GDM1 (cell line): ENCODE results near the gene RPLP1.
A peak's percentile ranks its signal among the peaks of the same experiment; 100 is the strongest.
"Not testable (repeated sequence)": the region's sequence is repeated elsewhere in the genome, so short reads cannot be mapped to it uniquely, and the experiment has no call there.

Experiments
- DNase-seq: peaks from one replicate; lab custom pipeline; 2025; lab: John Stamatoyannopoulos, UW

The RPLP1 gene

DNA sequence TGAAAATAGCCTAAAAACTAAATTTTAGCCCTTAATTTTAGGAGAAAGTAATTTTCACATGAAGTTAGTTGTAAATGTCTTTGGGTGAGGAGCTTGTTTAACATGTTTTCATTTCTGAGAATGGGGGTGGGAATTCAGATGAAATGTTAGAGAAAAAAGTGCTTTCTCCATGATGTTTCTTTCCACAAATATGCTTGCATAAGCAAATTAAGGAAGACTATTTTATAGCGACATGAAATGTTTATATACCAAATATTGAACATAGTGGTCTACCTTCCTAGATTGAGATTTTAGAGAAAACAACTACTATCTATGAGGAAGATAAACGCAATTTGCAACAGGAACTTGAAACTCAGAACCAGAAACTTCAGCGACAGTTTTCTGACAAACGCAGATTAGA, 13.0 kb upstream of the RPLP1 start:
- DNase-seq: no peak

DNA sequence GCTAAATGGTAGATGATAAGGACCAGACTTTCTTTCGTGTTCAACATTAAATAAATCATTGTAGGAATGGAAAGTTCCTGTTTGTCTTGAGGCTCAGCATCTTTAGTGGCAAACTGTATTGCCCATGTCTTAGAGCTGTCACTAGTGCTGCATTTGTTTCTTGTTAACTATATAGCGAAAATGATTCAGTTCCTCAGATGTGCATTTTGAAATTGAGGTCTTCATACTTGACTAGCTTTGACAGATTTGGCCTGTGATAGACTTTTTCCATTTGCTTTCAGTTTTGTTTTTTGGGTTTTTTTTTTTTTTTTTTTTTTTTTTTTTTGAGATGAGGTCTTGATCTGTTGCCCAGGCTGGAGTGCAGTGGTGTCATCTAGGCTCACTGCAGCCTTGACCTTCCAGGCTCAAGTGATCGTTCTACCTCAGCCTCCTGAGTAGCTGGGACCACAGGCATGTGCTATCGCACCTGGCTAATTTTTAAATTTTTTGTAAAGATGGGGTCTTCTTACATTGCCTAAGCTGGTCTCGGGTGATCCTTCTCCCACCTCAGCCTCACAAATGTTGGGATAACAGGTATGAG, 9.5 kb upstream of the RPLP1 start:
- no peak for DNase-seq

DNA sequence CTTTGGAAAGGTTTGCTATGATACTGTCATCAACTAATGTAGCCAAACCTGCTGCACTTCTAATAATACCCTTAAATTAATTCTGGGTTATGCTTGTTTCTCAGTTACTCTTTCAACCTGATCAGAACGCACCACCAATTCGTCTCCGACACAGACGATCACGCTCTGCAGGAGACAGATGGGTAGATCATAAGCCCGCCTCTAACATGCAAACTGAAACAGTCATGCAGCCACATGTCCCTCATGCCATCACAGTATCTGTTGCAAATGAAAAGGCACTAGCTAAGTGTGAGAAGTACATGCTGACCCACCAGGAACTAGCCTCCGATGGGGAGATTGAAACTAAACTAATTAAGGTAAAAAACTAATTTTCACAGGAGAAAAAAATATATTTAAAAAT, 7.9 kb upstream of the RPLP1 start:
- no peak for DNase-seq

DNA sequence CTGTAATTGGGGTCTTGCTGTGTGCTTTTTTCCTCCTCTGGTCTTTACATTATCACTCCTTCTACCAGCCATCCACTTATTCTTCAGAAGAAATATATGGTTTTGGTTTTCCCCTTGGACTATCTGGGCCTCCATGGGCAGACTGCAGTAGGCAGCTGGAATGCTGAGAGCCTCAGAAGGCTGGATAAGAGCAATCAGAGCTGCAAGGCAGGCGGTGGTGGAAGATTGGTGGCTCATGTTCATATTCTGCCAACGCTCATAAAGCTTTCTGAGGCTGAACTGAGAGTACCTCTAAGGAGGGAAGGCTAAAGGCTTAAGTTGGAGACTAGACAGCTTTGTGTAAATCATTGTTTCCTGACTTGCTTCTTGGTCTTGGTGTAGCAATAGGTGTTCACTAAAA, 5.7 kb upstream of the RPLP1 start:
- DNase-seq: no peak

DNA sequence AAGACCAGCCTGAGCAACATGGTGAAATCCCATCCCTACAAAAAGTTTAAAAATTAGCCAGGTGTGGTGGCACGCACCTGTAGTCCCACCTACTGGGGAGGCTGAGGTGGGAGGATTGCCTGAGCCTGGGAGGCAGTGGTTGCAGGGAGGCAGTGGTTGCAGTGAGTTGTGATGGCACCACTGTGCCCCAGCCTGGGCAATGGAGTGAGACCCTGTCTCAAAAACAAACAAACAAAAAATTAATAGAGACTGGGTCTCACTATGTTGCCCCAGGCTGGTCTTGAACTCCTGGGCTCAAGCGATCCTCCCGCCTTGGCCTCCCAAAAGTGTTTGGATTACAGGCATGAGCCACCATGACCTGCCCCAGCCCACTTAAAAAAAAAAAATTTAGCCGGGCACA, 2.4 kb upstream of the RPLP1 start:
- not testable (repeated sequence) for DNase-seq

DNA sequence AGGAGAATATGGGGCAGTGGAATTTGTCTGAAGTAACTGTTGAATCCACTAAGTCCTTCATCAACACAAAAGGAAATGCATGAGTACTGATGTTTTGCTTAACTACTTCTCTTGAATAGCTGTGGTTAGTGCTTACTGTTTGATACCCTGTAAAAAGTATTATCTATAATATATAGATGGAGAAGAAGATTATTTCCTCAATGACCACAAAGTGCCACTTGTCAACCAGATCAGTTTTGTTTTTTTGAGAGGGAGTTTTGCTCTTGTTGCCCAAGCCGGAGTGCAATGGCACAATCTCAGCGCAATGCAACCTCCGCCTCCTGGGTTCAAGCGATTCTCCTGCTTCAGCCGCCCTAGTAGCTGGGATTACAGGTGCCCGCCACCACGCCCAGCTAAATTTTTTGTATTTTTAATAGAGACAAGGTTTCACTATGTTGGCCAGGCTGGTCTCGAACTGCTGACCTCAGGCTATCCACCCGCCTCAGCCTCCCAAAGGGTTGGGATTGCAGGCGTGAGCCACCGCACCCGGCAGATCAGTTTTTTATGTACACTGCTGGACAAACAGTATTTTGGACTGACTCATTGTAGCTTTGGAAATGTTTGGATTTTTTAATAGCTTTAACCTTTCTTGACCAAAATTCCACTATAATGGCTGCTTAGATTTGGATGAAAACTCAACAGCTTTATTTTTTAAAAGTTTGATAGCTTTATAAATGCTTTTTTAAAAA, 1.5 kb upstream of the RPLP1 start:
- no peak for DNase-seq

DNA sequence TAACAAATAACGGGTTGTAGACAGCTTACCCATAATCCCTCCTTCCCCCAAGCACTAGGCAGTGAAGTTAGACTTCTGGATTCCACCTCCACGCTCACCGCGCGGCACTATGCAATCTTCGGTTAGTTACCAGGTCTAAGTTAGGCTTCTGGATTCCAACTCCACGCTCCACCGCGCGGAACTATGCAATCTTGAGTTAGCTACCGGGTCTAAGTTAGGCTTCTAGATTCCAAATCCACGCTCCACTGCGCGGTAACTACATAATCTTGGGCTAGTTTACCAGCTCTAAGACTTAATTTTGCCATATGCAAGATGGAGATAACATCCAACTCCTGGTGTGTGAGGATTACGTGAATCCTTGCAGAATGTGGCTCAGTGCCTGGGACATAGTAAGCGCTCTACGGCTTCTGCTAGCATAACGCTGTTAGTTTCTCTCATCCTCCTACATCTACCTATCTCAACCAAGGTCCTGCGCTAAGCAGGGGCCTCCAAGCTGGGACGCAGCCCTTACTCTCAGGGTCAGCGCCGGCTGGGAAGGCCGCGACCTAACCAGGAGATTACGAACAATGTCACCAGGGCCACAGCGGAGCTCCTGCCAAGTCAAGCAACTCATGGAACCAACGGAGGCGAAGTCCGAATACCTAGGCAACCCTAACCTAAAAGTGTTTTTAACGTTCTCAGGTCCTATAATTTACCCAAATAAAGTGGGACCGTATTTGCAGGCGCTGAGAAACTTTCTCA, 497 bp upstream of the RPLP1 start:
- DNase-seq: no peak

DNA sequence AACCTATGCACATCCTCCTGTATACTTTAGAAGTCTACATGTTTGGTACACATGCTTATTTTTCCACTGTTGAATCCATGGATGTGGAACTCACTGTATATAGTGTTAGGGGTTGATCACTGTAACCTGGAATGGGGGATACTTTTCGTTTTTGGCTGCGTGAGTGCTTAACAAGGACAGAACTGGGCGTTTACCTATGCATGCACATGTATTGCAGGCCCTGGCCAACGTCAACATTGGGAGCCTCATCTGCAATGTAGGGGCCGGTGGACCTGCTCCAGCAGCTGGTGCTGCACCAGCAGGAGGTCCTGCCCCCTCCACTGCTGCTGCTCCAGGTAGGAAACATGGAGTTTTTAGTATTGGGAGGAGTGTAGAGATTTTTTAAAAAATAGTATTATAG, 2.3 kb downstream of the RPLP1 start:
- no peak for DNase-seq

DNA sequence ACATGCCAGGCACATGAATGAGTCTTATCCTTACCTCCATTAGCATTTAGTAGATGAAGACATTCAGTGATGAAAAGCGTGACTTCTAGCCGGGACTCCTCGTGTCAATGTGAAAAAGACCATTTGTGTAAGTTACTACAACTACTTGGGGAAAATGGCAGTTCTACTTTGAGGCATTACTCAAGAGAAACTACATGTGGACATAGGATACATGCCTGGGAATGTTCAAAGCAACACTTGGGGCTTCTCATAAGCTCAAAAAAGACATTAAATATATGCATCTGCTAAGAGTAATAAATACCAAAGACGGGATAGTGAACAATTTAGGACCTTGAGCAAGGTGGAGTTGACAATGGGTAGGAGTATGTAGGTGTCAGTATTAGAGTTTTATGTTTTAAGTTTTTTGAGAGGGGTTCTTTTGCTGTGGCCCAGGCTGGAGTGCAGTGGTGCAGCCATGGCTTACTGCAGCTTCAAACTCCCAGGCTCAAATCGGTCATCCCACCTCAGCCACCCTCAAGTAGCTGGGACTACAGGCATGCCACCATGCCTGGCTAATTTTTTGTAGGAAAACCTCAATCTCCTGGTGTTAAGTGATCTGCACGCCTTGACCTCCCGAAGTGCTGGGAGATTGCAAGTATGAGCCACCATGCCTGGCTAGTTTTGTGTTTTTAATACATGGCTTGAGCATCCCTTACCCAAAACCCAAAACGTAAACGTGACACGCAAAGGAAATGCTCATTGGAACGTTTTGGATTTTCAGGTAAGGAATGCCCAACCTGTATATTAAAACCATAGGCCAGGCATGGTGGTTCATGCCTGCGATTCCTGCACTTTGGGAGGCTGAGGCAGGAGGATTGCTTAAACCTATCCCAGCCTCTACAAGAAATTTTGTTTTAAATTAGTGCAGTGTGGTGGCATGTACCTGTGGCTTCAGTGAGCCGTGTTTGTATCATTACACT, 3.9 kb downstream of the RPLP1 start:
- DNase-seq: no peak

DNA sequence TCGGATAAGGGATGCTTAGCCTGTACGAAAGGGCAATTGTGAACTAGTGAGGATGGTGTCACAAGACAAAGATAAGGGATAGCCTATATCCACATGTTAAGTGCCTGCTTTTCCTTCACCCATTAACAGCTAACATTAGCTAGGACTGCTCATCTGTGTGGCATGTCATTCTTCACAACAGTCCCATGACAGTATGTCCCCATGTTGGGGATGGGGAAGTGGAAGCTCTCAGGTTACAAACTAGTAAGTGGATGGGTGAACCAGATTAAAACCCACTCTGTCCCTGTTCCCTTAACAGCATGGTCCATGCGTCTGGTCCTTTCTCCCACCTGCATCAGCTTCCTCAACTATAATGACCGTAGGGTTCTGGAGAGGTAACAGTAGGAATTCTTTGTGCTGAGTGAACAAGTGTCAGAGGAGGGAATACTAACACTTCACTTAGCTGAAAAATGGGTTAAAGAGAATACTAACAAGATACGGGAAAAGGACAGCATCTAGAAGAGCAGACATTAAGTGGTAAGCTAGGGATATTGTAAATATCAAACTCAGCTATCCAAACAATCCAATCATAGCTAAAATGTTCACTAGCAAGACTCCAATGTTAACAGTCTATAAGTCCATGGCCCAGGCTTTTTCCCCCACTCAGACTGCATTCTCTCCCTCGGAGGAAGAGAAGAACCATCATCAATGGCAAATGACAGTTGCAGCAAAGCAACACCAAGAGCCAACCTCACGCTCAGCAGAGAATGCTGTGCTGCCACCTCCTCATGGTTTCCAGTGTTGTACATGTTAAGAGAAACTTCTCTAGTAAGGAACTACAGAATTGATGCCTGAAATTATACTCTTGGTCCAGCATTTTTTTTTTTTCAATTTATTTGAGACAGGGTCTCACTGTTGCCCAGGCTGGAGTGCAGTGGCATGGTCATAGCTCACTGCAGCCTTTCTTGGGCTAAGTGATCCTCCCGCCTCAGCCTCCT, 5.0 kb downstream of the RPLP1 start:
- no peak for DNase-seq

DNA sequence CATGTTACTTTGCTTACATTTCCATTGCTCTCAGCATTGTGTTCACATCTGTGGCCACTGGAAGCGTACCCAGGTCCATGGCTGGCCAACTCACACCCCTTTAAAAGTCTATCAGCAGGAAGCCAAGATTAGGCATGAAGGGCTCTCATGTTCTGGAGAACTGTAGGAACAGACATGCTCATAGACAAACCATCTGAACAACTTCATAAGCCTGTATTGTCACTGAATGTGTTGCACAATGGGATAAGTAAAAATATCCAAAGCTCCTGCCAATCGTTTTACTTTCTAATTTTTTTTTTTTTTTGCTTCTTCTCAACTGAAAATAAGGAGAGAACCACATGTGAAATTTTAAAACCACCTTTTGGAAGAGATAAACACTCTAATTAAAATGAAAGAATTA, 6.4 kb downstream of the RPLP1 start:
- DNase-seq: no peak

DNA sequence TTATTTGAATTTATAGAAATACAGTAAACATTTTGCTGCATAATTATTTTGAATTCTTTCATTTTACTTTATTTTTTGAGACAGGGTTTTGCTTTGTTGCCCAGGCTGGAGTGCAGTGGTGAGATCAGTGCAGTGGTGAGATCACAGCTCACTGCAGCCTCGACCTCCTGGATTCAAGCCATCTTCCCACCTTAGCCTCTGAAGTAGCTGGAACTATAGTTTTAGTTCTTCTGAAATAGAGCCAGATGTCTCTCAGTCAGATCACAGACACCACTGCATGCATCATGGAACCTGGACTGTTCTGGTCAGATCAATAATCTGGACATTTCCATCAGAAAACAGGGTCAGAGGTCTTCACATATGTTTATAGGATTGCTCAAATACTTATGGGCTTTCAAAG, 7.9 kb downstream of the RPLP1 start:
- DNase-seq: no peak

DNA sequence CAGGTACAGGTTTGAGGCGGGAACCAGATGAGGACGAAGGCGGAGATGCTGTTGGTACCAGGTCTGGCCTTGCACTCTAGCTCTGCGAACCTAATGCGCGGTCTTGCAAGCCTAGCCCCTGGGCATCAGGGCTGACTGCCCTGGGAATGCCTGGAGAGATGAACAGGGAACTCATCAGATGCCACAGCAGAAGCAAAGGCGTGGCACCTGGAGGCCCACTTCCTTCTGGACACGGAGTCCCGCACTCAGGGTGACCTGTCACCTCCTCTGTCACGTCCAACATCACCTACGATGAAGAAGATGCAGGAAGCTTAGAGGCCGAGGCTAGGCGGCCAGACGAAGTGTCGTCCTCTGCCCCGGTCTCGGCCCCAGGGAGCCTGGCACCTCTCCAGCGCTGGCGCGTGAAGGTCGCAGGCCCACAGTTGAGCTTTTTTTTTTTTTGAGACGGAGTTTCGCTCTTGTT, 9.4 kb downstream of the RPLP1 start:
- DNase-seq: no peak

DNA sequence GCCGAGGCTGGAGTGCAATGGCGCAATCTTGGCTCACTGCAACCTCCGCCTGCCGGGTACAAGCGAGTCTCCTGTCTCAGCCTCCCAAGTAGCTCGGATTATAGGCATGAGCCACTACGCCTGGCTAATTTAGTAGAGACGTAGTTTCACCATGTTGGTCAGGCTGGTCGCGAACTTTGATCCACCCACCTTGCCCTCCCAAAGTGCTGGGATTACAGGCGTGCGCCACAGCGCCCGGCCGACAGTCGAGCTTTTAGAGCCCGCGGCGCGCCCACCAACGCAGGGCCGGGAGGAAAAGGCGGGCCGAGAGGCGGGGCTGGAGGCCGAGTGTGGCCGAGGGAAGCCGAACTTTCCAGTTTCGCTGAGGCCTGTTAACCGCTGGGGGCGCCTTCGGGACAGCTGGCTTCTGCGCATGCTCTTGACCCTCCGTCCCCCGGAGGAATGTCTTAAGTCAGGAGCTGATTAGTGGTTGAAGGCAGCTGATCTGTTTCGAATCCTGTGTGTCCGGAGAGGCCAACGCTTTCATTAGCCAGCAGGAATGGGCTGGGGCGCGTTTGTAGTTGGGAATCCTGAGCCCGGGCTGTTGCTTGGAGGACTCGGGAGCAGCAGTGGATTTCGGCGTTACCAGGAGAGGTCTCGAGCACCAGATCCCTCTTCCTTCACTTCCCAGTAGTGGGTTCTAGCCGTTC, 10.0 kb downstream of the RPLP1 start:
- DNase-seq: peak; percentile 89

DNA sequence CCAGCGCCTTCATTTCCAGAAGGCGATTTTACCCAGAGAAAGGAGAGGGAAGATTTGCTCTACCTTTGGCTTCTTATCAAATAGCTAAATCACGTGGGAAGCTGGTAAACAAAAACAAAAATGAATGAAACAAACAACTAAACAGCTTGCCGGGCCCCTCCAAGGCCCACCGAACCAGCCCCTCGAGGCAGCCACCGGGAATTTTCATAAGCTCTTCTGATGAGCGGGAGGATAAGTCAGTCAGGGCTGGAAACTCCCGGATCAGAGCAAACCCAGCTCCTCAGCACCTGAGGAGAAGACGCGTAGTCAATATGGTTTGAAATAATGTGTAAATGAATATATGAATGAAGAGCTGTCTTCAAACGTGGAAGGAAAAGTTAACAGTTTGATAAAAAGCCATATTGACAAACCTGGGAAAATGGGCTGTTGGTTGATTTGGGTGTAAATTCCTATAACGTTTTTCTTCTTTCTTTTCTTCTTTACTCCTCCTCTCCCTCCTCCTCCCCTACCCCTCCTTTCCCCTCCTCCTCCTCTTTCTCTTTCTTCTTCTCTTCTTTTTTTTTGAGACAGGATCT, 10.7 kb downstream of the RPLP1 start:
- DNase-seq: no peak

DNA sequence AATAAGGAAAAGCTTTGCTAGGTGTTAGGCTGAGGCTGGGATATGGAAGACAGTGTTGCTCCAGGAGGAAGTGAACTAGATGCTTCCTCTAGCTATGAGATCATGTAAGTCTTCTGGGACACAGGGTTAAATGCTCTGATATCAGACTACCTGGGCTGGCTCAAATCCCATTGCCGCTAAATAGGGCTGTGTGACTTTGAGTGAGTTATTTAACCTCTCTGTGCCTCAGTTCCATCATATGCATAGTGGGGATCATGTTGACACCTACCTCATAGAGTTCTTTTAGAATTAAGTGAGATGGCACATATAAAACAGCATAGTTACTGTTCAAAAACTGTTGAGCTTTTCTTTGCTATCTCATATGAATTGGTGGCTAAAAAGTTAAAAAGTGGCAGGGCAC, 12.6 kb downstream of the RPLP1 start:
- DNase-seq: no peak

DNA sequence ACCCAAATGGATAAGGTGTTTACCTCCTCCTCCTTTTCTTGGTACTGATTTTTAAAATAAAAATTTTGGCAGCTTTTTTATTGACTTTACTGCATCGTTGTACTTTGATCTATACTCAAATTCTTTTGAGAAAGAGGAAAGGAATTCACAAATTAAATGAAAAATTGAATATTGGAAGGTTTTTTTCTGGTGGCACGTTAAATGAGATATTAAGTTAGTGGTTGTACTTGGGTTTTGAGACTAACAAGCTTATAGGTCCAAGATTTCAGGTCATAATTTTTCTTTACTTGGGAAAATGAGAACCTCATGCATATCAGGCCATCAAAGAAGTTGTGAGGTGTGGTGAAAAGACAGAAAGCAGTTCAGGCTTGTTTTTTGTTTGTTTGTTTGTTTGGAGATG, 14.1 kb downstream of the RPLP1 start:
- no peak for DNase-seq

DNA sequence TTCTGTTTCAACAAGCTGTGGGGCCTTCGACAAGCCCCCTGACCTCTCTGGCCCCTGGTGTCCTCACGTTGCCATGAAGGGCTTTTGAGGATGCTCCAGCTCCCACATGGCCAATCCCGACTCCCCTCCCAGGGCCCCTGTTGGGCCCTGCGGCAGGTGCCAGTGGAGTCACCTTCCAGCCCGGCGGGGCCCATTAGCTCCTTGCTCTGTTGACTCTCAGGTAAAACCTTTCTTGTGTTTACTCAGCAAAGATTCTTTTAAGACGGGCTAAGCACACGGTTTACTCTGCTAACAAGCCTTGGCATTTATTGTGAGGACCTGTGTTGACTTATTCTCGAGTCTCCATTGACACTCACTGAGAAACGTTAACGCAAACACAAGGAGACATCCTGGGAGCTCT, 15.0 kb downstream of the RPLP1 start:
- DNase-seq: no peak

DNA sequence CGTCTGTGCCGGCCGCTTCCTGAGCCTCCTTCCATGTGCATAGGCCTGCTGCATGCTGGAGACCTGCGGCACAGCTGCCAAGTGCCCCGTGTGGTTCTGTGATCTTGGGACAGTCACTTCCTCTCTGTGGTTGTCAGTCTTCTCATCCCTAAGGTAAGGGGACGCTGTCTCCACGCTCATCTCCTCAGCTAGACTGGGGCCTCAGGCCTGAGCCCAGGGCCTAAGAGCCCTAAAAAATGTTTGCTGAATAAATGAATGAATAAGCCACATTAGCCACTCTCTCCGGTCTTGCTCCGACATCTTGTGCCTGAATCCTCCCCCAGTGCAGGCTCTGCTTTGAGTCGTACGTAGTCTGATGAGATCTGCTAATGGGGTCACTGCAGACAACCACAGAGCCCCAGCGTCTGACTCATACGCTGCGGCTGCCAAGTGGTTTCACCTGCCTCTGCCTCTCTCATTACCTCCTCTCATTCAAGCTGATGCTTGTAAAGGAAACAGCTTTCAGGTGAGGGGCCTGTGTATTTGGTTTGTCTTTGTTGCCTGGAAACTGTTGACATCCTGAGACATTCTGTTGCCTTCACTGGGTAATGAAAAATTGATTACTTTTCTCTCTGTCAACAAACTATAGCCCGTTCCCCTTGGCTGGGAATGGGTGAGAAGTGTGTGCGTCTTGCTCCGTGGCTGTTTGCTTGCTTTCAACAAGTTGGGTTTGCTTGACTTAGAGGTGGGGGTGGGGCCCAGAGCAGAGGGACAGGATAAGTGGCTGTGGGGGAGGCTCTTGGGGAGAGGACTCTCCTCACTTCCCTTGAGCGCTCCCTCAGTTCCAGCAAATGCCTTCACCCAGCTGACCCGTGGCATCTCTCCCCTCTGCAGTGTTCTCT, 15.9 kb downstream of the RPLP1 start:
- peak; percentile 15 for DNase-seq
